Activated CD4-positive, alpha-beta T cell treated with anti-CD3 and anti-CD28 coated beads, Interleukin-2, amount 50 U/mL, for 48 hours (primary cell): Measurements from ENCODE around the gene KLHL26.
A peak's percentile ranks its signal among the peaks of the same experiment; 100 is the strongest.
"Not testable (repeated sequence)": the region's sequence is repeated elsewhere in the genome, so short reads cannot be mapped to it uniquely, and the experiment has no call there.

Source experiments
- DNase-seq, 2 experiments: peaks; one replicate each; pipeline ENCODE4 v3.0.0-alpha.2; 2020

Gene KLHL26

DNA sequence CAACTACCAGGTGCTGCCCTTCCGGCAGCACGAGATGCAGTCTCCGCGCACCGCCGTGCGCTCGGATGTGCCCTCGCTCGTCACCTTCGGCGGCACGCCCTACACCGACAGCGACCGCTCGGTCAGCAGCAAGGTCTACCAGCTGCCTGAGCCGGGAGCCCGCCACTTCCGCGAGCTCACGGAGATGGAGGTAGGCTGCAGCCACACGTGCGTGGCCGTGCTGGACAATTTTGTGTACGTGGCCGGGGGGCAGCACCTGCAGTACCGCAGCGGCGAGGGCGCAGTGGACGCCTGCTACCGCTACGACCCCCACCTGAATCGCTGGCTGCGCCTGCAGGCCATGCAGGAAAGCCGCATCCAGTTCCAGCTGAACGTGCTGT, 31.4 kb downstream of the KLHL26 start:
- DNase-seq: no peak

DNA sequence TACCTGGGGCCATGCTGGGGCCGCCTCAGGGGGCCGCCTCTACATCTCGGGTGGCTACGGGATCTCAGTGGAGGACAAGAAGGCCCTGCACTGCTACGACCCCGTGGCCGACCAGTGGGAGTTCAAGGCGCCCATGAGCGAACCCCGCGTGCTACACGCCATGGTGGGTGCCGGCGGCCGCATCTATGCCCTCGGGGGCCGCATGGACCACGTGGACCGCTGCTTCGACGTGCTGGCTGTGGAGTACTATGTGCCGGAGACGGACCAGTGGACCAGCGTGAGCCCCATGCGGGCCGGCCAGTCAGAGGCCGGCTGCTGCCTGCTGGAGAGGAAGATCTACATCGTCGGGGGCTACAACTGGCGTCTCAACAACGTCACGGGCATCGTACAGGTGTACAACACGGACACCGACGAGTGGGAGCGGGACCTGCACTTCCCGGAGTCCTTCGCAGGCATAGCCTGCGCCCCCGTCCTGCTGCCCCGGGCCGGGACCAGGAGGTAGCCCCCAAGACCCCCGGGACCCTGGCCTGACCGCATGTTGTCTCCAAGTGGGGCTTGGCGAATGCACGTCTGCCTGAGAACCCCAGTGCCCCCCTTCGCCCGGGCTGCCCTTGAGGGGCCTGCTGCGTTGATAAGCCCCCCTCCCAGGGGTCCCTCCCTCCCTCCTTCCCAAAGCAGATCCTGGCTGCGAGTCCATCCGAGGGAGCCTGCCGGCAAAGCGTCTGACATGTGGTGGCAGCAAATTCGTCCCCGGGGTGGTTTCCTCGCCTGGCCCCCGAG, 32.1 kb downstream of the KLHL26 start:
- no peak for DNase-seq

DNA sequence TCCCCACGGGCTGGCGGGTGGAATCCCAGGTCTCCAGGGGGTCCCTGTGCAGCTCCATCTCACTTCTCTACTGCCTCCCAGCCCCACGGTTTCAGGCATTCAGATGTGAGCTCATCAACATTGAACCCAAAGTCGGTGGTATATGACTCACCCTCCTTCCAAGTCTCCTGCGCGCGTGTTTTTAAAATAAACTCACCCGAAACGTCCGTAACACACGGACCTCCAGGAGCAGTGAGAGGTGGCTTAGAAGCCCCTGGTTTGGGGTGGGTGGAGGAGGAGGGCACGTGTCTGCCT, 32.6 kb downstream of the KLHL26 start:
- no peak for DNase-seq

DNA sequence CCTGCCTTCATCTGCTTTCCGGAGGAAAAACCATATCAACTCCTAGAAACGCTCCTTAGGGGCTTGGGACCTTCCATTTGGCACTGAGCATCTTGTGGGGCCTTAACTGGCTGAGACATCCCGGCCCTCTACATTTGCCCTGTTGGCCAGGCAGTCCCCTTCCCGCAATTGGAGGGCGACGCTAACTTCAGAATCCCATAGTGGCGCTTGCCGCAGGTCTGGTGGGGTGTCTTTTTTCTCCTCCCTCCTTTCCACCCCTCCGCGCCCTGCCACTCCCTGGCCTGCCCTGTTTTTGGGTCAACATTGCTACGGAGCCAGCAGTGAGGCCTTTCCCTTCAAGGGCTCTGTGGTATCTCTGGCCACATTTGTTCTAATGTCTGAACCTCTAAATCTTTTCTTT, 33.1 kb downstream of the KLHL26 start:
- no peak for DNase-seq

DNA sequence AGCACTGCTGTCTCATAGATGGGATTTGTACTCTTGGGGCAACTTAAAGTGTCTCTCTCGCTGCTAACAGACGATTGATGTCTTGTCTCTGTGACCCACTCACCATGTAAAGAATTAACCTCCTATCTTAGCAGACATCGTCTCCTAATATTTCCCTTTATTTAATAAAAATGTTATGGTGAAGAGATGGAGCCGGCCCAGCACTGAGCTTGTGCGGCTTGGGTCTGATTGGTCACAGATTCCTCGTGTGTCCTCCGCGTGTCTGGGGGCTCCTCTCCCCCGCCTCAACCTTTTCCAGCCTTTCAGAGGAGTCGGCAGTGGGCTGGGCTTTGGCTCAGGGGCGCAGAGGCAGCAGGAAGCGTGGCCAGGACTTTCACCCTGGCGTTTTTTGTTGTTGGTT, 33.5 kb downstream of the KLHL26 start:
- no peak for DNase-seq

DNA sequence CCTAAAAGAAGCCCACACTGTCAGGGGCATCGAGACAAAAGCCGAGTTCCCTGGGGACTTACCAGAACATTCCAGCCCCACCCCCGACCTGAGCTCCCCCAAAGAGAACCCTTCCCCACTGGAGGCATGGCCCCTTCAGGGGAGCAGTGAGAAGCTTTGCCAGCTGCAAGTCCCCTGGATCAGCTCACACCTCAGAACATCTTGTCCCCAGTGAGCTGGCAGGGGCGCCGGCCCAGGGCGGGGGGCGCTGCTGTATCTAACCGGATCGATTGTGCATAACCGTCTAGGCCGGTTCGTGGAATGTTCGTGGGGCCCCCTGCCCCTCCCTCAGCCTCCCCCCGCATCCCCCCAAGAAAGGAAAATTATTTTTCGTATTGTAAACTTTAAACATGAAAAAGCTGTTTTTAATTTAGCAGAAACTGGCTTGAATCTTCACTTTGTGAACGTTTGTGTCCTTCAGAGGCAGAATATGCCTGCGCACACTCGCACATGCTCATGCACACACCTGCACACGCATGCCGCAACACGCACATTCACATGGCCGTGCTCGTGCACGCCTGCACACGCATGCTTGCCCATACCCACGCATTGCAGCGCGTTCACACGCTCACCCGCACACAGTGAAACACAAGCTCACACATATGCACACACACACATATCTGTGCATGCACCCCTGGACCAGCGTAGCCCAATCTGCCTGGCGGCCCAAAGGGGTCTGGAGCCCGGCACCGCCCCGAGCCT, 34.6 kb downstream of the KLHL26 start:
- no peak for DNase-seq

DNA sequence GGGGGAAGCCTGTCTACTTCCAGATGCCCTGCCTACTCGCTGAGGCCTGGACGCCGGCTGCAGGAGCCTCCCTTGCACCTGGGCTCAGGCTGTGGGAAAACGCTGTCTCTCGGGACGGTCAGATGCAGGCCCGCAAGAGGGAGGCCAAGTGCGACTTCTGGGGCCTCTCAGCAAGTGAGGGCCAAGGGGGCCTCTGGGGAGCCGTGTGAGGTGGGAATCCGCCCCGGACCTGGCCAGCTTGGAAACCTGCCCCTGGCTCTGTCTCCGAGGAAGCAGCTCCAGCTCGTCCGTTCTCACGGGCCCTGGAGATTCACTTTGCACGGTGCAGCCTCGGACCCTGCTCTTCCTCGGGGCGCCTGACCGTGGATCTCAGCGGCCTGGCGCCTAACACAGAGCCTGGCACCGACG, 35.2 kb downstream of the KLHL26 start:
- DNase-seq: no peak

DNA sequence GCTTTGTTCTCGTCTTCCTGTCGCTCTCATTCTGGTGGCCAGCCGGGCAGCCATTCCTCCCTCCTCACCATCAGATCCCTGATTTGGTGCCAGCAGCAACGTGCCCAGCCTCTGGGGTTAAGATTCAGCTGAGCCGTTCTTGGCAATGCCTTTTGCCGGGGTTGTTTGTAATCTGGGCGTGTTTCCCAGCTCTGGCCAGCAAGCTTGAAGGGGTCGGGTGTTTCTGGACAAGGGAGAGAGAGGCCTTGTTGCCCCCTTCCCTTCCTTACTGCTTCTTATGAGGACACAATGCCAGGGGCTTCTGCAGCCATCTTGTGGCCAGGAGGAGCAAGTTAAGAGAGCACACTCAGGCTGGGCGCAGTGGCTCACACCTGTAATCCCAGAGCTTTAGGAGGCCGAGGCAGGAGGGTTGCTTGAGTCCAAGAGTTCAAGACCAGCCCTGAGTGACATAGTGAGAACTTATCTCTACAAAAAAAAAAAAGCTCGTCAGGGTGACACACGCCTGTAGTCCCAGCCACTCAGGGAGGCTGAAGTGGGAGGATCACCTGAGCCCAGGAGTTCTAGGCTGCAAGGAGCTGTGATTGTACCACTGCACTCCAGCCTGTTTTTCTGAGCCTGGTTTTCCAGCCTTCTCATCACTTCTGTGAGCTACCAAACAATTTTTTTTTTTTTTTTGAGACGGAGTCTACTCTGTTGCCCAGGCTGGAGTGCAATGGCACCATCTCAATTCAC, 35.9 kb downstream of the KLHL26 start:
- no peak for DNase-seq

DNA sequence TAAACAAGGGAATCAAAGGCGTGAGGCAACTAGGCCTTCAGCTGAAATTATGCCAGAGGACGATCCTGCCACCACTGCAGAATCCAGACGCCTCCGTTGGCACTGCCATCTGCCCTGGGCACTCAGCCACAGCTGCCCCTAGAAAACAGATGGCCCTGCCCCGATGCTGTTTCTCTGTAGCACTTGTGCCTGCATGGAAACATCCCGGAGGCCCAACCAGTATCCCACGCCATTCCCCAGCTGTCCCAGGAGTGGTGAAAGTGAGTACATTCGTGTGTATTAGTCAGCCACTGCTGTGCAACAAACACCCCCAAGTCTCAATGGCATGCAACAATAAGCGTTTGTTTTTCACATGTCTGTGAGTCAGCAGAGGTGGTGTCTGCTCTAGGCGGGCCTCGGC, 37.8 kb downstream of the KLHL26 start:
- DNase-seq: no peak

DNA sequence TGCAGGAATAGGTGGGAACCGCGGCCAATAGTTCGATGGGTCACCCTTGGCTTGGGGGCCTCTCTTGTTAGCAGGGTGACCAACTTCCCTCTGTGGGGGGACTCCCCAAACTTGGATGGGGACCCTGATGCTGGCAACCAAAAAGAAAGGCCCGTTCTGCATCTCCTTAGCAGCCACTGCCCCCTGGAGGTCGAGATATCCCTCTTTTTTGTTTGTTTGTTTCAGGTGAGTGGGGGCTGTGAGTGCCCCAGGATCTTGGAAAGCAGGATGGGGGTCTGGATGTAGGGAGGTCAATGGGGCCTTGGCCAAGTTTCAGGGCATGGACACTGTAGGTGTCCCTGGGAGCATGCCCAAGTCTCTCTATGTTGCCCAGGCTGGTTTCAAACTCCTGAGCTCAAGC, 39.0 kb downstream of the KLHL26 start:
- peak; percentile 20 to 30 for DNase-seq

DNA sequence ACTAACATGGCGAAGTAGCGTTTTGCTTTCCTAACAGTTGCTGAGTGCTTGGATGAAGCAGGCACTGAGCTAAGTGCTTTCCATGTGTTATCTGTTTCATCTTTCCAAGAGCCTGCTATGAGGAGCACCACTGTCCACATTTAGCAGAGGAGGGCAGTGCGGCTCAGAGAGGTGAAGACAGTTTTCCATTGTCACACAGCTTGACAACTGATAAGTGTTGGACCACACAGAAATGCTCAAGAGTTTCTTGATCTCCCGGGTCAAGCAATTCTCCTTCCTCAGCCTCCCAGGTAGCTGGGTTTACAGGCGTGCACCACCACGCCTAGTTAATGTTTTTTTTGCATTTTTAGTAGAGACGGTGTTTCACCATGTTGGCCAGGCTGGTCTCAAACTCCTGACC, 39.9 kb downstream of the KLHL26 start:
- no peak for DNase-seq

DNA sequence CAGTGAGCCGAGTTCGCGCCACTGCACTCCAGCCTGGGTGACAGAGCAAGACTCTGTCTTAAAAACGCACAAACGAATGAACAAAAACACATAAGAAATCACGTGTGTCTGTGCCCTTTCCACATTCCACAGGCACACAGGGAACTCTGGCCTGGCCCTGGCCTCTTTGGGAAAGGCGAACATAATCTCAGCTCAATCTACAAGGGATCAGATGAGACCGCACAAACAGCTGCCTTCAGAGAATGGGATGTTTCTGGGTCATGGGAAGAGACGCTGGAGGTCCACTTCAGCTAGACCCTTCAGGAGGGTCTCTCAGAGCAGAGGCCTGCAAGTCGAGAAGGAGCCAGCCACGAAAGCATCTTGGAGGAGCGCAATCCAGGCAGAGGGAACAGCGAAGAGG, 40.3 kb downstream of the KLHL26 start:
- DNase-seq: no peak

DNA sequence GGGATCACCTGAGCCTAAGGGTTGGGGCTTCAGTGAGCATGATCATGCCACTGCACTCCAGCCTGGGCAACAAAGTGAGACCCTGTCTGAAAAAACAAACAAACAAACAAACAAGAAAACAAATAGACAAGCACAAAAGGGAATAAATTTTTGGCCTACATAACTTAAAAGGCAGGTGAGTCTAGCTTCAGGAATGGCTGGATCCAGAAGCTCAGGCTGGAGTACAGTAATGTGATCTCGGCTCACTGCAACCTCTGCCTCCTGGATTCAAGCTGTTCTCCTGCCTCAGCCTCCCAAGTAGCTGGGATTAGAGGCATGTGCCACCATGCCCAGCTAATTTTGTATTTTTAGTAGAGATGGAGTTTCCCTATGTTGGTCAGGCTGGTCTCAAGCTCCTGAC, 43.3 kb downstream of the KLHL26 start:
- DNase-seq: not testable (repeated sequence)

DNA sequence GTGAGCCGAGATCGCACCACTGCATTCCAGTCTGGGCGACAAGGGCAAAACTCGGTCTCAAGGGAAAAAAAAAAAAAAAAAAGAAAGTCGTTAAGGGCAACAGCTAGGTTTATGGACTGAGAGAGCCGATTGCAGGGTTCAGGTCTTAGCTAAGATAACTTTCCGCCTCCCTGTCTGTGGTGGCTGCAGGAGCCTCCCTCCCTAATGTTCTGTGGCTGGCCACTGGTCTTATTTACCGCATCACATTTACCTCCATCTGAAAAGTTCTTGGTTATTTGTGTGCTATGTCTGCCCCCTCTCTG, 45.9 kb downstream of the KLHL26 start:
- DNase-seq: no peak

DNA sequence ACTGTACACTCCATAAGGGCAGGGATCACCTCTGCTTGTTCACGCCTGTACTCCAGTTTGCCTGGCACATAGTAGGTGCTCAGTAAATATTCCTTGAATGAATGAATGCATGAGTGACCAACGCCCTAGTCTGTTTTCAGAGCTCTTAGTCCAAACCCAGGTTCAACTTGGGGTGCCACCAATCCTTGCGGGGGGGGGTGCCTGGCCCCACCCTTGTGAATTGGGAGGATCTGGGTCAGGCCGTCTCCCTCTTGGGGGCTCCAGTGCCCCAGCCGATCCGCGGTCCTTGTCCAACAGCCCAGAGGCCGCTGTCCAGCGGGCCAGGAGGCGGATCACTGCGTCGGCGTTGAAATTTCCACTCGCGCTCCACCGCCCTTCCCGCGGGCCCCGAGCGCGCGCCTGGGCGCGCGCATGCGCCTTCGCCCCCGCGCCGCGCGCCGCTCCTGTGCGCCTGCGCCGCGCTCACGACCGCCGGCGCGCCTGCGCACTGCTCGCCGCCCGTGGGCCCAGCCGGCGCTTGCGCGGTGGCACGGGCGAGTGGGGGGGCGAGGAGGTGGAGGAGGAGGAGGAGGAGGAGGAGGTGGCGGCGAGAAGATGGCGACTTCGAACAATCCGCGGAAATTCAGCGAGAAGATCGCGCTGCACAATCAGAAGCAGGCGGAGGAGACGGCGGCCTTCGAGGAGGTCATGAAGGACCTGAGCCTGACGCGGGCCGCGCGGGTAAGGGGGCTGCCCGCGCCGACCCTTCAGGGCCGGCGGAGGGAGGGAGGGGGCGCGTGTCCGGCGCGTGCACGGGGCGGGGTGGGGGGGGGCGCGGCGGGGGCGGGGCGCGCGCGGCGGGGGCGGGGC, 46.5 kb downstream of the KLHL26 start, which contains the start of gene CRTC1:
CRTC1 (plus strand) TSS at position 572 of the 849 bp plus-strand sequence; CDS start at position 595, 23 bp downstream.
- peak; percentile 90 to 92 for DNase-seq

DNA sequence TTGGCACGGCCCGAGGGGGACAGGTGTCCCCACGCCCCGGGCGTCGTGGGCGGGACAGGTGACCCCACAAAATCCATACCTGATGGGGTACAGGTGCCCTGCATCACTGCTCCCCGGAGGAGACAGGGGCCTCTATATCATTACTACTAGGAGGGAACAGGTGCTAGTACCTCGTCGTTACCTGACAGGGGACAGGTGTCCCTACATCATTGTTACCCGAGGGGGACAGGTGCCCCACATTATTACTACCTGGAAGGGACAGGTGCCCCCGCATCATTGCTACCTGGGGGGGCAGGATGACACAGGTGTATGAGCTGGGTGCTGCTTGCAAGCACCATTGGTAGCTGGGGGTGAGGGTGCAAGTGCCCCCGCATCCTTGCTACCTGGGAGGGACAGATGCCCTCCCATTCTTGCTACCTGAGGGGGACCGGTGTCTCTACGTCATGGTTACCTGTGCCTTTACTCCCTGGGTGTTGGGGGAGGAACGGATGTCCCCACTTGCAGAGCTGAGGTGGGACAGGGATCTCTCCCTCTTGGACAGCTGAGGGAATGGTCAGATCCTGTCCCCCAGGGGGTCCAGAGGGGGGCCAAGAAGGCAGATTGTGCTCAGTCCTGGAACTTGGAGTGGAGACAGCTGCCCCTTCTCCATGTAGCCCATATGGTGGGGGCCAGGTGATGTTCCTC, 47.3 kb downstream of the KLHL26 start:
- DNase-seq: no peak

DNA sequence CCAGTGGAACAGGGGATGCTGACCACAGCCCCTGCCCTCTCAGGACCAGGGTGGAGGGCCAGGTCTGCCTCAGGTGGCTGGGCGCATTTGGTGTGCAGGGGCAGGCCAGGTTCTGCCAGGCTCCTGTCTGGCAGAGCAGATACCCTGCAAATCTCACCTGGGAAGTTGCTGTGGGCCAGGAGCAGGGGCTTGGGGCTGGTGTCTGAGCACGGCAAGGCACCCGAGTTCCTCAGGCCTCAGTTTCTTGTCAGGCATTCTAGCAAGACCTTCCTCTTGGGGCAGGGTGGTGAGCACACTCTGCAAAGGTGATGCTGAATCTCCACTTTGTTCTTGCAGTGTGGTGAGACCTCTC, 47.8 kb downstream of the KLHL26 start:
- no peak for DNase-seq

DNA sequence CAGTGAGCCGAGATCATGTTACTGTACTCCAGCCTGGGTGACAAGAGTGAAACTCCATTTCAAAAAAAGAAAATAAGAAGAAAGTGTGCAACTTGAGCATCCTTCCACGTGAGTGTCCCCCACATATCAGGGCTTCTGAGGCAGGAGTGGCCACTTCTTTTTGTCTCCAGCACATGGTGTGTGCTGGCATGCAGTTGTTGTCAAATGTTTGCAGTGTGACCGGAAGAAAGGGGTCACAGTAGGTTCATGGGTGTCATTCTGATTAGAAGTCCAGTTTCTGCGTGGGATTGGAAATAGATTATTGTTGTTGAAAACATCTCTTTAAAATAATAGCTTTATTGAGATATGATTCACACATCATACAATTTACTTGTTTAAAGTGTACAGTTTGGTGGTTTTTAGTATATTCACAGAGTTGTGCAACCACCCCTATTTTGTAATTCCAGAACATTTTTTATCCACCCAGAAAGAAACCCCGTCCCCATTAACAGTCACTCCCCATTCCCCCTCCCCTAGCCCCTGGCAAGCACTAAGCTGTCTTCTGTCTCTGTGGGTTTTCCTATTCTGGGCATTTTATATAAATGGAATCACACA, 48.9 kb downstream of the KLHL26 start:
- no peak for DNase-seq

DNA sequence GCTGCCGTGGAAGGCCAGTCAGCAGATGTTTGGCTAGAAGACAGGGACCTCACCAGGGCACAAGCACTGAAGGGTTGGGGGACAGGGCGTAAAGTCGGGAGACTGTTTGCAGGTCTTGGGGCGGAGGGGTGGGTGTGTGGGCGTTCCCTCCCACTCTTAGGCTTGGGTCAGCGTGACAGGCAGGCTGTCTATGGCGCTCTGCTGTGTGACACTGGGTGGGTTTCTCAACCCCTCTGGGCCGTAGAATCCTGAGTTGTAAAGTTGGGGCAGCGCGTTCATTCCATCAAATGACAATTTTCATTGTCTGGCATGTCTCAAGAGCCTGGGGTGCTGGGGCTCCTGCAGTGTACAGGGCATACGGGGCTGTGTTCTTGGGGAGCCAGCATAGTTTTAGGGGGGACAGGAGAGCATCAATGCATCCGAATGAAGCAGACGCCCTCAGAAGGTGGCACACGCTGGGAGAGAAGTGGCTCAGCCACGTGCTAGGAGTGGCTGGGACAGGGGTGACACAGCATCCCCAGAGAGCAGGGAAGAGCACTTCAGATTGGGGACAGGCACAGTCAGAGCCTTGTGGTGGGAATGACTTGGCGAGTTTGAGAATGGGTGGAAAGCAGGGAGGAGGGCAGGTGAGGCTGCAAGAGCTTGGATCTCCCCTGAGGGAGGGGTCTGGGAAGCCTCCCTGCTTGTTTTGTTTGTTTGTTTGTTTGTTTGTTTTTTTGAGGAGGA, 51.1 kb downstream of the KLHL26 start:
- no peak for DNase-seq

DNA sequence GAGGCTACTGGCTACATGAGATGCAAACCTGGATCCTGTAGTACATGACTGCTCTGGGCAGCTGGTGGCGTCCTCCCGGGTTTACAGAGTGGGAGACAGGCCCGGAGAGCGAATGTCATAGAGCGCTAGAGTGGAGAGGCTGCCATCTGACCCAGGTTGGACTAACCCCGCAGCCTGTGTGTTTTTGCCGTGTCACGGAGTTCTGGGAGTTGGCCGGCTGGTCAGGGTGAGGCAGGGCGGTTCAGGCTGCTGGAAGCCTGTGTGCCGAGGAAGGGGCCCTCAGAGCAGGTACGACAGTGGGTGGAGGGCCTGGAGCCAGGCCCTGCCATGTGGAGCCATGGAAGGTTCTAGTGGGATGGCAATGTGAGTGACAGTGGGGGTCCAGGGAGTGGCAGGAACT, 59.2 kb downstream of the KLHL26 start:
- no peak for DNase-seq

DNA sequence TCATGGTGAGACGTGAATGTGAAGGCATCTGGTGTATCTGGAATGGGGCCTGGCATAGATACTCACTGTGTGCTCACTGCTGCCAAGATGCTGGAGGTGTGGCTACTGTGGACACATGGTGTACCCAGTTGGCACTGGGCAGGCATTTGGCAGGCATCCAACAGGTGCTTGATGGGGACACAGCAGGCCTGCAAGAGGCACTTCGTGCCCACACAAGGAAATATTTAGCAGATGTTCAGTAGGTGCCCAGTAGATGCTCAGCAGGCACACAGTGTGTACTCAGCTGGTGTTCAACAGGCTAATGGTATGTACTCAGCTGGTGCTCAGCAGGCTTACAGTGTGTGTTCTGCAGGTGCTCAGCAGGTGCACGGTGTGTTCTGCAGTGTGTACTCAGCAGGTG, 60.9 kb downstream of the KLHL26 start:
- no peak for DNase-seq
